Superior temporal gyrus (tissue), 1 donor: Measurements from ENCODE around the gene AP5B1.
"Not testable (repeated sequence)": the region's sequence is repeated elsewhere in the genome, so short reads cannot be mapped to it uniquely, and the experiment has no call there.

Experiments
- DNase-seq: peaks from one replicate; pipeline ENCODE4 v3.0.0-alpha.2; 2016; ENCODE audit errors: extremely low spot score

Gene AP5B1

DNA sequence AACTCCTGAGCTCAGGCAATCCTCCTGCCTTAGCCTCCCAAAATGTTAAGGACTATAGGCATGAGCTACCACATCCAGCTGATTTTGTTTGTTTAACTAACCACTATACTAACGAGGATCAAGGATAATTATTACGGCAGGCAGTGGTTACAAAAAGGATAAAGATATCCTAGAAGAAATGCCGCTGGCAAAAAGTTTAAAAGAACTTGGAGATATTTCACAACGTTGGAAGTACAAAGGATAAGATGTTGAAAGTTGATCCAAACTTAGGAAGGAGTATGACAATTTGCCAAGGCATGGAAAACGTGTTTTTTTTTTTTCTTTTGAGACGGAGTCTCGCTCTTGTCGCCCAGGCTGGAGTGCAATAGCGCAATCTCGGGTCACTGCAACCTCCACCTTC lies 13.4 kb downstream of the AP5B1 start:
- no peak for DNase-seq

DNA sequence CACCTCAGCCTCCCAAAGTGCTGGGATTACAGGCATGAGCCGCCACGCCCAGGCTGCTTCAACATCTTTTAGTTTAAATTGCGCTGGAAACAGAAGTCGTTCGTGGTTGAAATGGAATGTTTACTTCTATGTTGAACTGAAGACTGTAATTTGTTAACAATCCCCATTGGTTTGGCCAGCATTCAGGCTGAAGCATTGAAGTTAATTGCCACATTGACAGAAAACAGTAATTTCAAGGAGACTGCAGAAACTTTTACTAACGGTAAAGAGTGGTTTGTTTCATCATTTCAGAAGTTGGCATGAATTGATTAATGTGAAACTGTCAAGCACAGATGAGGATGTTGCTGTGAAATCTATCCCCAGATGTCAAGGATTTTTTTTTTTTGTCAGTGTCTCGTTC lies 14.2 kb downstream of the AP5B1 start:
- DNase-seq: no peak

DNA sequence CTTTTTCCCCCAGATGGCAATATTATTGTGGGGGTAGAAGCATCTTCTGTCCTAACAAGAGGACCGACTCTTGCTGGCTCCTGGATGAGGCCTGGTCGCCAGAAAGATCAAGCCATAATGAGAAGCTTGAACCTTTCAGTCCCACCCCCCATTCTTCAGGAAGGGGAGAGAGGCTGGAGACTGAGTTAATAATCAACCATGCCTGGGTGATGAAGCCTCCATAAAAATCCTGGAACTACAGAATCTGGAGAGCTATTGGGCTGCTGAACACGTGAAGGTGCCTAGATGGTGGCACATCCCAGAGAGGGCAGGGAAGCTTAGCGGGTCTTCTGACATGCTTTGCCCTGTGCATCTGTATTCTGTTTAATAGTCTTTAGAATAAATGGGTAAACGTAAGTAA lies 16.3 kb downstream of the AP5B1 start:
- DNase-seq: no peak

DNA sequence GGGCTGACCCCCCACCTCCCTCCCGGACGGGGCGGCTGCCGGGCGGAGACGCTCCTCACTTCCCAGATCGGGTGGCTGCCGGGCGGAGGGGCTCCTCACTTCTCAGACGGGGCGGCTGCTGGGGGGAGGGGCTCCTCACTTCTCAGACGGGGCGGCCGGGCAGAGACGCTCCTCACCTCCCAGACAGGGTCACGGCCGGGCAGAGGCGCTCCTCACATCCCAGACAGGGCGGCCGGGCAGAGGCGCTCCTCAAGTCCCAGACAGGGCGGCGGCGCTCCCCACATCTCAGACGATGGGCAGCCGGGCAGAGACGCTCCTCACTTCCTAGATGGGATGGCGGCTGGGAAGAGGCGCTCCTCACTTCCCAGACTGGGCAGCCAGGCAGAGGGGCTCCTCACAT lies 18.0 kb downstream of the AP5B1 start:
- not testable (repeated sequence) for DNase-seq

DNA sequence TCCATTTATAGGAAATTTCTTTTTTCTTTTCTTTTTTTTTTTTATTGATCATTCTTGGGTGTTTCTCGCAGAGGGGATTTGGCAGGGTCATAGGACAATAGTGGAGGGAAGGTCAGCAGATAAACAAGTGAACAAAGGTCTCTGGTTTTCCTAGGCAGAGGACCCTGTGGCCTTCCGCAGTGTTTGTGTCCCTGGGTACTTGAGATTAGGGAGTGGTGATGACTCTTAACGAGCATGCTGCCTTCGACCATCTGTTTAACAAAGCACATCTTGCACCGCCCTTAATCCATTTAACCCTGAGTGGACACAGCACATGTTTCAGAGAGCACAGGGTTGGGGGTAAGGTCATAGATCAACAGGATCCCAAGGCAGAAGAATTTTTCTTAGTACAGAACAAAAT lies 18.6 kb downstream of the AP5B1 start:
- DNase-seq: not testable (repeated sequence)

DNA sequence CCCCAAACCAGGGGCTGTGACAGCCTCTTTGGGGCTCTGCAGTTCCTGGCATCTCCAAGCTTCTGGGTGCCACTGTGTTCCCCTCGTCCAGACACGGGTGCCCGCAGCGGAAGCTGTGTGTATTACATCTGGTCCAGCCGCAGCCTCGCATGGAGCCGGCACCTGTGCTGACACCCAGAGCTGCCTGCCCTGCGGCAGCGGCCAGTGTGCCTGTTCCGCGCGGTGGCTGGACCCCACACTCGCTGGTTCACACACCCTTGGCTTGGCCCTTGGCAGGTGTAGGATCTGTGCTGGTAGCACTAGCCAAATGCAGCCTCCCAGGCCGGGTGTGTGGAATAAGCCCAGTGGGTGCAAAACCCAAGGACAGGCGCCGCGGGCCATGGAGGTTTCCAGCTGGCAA lies 35.7 kb downstream of the AP5B1 start:
- no peak for DNase-seq

DNA sequence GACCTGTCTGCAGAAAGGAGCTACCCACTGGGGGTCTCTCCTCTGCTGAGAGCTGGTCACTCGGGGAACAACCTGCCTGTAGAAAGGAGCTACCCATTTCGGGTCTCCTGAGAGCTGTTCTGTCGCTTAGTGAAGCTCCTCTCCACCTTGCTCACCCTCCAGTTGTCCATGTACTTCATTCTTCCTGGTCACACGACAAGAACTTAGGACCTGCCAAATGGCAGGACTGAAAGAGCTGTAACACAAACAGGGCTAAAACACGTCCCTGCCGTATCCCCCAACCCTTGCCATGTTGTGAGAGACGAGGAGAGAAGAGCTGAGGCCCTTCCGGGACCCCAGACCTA lies 36.1 kb downstream of the AP5B1 start:
- no peak for DNase-seq

DNA sequence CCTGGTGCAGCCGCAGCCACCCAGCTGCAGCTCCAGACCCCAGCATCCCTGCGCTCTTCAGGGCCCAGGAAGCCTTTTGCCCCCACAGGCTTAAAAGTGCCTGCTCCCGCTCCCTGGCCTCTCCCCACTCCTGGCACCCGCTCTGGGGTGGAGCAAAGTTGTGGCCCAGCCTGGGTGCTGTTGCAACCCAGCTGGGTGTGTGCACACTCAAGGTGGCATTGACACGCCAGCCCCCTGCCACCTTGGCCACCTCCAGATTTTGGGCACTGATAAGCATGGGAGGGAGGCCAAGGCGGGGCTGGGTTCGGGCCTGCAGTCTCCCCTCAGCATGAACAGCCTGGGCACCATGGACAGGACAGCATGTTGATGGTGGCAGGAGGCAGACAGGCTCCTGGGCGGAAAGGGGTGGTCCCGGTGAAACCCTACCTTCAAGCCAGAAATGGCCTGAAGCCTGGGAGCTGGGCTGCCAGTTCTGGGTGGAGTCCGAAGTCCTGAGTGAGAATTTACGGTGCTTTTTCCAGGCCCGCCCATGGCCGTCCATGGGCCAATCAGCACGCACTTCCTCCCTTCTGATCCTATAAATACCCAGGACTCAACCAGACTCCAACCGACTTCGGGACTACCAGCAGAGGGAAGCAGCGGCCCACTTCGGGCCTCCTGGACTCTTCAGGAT lies 36.6 kb downstream of the AP5B1 start:
- no peak for DNase-seq

DNA sequence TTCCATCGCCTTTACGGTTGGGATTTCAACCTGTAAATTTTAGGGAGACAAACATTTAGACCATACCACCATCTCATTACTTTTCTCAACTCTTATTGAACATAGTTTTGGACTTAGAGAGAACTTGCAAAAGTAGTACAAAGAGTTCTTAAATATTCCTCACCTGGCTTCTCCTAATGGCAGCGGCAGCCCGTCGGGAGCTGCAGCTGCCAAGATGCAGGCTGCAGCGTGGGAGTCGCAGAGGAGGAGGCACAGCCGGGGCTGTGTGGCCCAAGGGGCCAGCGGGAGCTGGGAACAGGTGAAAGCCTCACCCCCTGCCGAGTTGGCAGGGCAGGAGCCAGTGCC lies 37.1 kb downstream of the AP5B1 start:
- no peak for DNase-seq

DNA sequence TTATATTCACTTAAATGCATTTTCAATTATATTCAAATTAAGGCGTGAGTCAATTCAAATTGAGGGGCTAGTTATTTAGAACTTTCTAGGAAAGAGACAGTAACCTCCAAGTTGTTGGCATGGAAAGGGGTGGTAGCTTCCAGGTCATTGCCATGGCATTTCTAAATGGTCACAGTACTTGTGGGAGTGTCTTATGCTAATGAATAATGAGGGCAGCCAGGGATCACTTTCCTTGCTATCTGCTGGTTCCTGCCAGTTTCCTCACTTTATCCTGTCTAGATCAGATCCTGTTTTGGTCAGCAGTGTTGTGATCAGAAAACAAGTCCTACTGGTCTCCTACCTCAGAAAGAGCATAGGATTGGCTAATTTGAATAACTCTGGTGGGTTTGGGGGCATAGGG lies 38.4 kb downstream of the AP5B1 start:
- no peak for DNase-seq

DNA sequence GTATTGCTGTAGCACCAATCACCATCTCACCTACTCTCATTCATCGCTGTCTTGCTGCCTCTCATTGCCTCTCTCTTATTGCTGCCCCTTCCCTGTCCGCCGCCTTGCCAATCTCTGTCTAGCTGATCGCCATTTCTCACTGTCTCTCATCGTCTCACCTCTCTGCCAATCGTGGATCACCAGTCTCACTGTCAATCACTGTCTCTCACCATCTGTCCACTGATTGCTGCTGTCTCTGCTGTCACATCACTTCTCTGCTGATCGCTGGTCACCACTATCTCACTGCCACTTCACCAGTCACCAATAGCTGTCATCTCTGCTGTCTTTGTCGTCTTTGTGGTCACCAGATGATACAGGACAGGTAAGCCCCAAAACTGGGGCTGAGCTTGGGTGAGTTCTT lies 39.6 kb downstream of the AP5B1 start:
- no peak for DNase-seq

DNA sequence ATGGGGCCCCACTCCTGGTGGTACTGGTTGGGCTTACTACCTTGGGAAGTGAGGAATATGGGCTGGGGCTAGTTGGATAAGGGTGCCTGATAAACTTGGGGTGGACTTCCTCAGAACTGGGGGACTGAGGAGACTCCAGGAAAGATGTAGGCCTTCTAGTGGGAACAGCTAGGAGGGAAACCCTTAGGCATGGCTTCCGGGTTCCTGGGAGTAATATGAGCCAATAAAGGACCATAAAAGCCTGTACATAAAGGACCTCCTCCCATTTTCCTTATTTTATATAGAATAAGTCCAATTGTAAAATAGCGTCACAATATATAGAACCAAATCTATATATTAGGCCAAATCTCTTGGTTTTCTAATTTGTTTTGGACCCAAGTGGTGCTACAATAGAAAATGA lies 41.8 kb downstream of the AP5B1 start:
- DNase-seq: no peak

DNA sequence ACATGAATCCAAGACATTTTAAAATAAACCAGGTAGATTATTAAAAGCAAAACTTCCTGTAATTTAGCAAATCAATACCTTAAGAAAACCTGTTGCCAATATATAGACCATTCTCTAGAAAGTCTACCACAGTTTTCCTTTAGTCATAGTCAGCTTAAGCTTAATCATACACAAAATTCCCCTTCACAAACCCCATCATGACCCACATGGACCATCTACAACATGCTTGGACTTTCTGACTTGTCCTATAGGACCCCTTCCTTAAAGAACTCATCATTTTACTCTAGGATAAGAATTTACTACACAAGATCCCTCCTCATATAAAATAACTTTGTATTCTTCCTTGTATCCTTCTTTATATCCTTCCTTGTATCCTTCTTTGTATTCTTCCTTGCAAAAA lies 44.0 kb downstream of the AP5B1 start:
- DNase-seq: no peak

DNA sequence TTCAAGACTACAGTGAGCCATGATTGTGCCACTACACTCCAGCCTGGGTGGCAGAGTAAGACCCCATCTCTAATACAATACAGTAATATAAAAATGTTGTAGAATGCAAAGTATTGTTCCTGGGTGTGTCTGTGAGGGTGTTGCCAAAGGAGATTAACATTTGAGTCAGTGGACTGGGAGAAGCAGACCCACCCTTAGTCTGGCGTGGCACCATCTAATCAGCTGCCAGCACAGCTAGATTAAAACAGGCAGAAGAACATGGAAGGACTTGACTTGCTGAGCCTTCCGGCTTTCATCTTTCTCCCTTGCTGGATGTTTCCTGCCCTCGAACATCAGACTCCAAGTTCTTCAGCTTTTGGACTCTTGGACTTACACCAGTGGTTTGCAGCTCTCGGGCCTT lies 45.7 kb downstream of the AP5B1 start:
- not testable (repeated sequence) for DNase-seq

DNA sequence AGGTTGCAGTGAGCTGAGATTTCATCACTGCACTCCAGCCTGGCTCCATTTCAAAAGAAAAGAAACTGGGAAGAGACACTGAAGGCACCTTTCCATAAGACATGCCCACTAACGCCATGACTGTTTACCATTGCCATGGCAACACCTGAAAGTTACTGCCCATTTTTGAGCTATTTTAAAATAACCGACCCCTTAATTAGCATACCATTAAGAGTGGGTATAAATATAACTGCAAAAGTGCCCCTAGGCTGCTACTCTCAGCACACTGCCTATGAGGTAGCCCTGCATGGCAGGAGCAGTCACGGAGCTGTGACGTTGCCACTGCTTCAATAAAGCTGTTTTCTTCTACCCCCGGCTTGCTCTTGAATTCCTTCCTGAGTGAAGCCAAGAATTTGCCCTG lies 50.3 kb downstream of the AP5B1 start:
- no peak for DNase-seq

DNA sequence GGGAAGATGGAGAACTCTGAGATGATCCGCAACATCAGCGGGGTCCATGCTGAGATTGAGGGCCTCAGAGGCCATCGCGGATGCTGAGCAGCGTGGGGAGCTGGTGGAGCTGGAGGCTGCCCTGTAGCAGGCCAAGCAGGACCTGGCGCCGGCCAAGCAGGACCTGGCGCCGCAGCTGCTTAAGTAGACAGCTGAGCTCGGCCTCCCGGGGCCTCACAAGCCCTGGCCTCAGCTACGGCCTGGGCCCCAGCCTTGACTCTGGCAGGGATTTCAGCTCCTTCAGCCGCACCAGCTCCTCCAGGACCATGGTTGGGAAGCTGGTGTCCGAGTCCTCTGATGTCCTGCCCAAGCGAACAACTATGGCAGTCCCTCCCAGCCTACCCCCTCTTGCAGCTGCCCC lies 52.9 kb downstream of the AP5B1 start:
- no peak for DNase-seq

DNA sequence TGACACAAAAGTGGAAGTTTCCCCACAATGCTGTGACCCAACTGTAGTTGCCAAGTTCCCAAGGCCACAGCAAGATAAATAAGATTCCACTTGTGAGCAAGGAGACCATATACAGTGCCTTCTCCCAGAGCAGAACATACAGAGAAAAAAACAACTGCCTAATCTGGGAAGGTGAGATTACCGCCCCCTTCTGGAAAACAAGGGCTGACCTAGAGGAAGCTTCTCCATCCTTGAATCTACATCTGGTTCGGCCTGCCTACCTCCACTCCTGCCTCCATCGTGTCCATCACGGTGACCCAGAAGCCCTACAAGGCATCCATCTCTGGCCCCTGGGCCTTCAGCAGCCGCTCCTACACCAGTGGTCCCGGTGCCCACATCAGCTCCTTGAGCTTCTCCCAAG lies 54.1 kb downstream of the AP5B1 start:
- no peak for DNase-seq
